ENCODE results near the gene DEXI. TPM values are rescaled to one million over a fixed set of nuclear protein-coding genes. Genes with fewer than 3 reads are reported as not detected.

Gene DEXI
- total and polyA plus RNA-seq, 2 of the 13 experiments (the other 11 are each of a cell fraction or from before 2014, with no cell fraction given): 51.5 to 70.4 TPM

GRCh38 chr16:10941127-10941933 lies 938 bp downstream of the DEXI start (continued):
- TF ChIP-seq ZFP82 (CRISPR knock-in tag; IDR thresholded peaks at IDR 0.05; ENCODE audit: borderline replicate concordance) (peak; percentile 80; the same call in 1 of the 2 replicates), ASH2L (IDR thresholded peaks at IDR 0.05; ENCODE audit: insufficient read length, low read depth, low read length) (no peak), SALL2 (CRISPR knock-in tag; IDR thresholded peaks at IDR 0.05) (peak; percentile 80), RORA (CRISPR knock-in tag; IDR thresholded peaks at IDR 0.05) (no peak), HES4 (CRISPR knock-in tag; IDR thresholded peaks at IDR 0.05; ENCODE audit: borderline replicate concordance) (no peak; the same call in 1 of the 2 replicates), ZNF317 (CRISPR knock-in tag; IDR thresholded peaks at IDR 0.05) (no peak), POGK (CRISPR knock-in tag; conservative IDR thresholded peaks at IDR 0.05) (no peak), E2F1 (CRISPR knock-in tag; IDR thresholded peaks at IDR 0.05) (no peak)
- TF ChIP-seq, protein P1, sequence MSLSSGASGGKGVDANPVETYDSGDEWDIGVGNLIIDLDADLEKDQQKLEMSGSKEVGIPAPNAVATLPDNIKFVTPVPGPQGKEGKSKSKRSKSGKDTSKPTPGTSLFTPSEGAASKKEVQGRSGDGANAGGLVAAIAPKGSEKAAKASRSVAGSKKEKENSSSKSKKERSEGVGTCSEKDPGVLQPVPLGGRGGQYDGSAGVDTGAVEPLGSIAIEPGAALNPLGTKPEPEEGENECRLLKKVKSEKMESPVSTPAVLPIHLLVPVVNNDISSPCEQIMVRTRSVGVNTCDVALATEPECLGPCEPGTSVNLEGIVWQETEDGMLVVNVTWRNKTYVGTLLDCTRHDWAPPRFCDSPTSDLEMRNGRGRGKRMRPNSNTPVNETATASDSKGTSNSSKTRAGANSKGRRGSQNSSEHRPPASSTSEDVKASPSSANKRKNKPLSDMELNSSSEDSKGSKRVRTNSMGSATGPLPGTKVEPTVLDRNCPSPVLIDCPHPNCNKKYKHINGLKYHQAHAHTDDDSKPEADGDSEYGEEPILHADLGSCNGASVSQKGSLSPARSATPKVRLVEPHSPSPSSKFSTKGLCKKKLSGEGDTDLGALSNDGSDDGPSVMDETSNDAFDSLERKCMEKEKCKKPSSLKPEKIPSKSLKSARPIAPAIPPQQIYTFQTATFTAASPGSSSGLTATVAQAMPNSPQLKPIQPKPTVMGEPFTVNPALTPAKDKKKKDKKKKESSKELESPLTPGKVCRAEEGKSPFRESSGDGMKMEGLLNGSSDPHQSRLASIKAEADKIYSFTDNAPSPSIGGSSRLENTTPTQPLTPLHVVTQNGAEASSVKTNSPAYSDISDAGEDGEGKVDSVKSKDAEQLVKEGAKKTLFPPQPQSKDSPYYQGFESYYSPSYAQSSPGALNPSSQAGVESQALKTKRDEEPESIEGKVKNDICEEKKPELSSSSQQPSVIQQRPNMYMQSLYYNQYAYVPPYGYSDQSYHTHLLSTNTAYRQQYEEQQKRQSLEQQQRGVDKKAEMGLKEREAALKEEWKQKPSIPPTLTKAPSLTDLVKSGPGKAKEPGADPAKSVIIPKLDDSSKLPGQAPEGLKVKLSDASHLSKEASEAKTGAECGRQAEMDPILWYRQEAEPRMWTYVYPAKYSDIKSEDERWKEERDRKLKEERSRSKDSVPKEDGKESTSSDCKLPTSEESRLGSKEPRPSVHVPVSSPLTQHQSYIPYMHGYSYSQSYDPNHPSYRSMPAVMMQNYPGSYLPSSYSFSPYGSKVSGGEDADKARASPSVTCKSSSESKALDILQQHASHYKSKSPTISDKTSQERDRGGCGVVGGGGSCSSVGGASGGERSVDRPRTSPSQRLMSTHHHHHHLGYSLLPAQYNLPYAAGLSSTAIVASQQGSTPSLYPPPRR (CRISPR knock-in tag; IDR thresholded peaks at IDR 0.05; ENCODE audit: borderline replicate concordance): no peak
- TF ChIP-seq, protein P2, sequence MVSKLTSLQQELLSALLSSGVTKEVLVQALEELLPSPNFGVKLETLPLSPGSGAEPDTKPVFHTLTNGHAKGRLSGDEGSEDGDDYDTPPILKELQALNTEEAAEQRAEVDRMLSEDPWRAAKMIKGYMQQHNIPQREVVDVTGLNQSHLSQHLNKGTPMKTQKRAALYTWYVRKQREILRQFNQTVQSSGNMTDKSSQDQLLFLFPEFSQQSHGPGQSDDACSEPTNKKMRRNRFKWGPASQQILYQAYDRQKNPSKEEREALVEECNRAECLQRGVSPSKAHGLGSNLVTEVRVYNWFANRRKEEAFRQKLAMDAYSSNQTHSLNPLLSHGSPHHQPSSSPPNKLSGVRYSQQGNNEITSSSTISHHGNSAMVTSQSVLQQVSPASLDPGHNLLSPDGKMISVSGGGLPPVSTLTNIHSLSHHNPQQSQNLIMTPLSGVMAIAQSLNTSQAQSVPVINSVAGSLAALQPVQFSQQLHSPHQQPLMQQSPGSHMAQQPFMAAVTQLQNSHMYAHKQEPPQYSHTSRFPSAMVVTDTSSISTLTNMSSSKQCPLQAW (CRISPR knock-in tag; IDR thresholded peaks at IDR 0.05): peak; percentile 17; the same call in 1 of the 2 replicates
- TF ChIP-seq, protein P3, sequence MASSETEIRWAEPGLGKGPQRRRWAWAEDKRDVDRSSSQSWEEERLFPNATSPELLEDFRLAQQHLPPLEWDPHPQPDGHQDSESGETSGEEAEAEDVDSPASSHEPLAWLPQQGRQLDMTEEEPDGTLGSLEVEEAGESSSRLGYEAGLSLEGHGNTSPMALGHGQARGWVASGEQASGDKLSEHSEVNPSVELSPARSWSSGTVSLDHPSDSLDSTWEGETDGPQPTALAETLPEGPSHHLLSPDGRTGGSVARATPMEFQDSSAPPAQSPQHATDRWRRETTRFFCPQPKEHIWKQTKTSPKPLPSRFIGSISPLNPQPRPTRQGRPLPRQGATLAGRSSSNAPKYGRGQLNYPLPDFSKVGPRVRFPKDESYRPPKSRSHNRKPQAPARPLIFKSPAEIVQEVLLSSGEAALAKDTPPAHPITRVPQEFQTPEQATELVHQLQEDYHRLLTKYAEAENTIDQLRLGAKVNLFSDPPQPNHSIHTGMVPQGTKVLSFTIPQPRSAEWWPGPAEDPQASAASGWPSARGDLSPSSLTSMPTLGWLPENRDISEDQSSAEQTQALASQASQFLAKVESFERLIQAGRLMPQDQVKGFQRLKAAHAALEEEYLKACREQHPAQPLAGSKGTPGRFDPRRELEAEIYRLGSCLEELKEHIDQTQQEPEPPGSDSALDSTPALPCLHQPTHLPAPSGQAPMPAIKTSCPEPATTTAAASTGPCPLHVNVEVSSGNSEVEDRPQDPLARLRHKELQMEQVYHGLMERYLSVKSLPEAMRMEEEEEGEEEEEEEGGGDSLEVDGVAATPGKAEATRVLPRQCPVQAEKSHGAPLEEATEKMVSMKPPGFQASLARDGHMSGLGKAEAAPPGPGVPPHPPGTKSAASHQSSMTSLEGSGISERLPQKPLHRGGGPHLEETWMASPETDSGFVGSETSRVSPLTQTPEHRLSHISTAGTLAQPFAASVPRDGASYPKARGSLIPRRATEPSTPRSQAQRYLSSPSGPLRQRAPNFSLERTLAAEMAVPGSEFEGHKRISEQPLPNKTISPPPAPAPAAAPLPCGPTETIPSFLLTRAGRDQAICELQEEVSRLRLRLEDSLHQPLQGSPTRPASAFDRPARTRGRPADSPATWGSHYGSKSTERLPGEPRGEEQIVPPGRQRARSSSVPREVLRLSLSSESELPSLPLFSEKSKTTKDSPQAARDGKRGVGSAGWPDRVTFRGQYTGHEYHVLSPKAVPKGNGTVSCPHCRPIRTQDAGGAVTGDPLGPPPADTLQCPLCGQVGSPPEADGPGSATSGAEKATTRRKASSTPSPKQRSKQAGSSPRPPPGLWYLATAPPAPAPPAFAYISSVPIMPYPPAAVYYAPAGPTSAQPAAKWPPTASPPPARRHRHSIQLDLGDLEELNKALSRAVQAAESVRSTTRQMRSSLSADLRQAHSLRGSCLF (CRISPR knock-in tag; IDR thresholded peaks at IDR 0.05; ENCODE audit: borderline replicate concordance): no peak
